Stimulated activated effector memory CD8-positive, alpha-beta T cell treated with anti-CD3 and anti-CD28 coated beads, Interleukin-12 subunit alpha, Interleukin-12 subunit beta, amount 100 ng/mL, for 72 hours (primary cell): ENCODE measurements around the gene KCNE3.
A peak's percentile ranks its signal among the peaks of the same experiment; 100 is the strongest.
"Not testable (repeated sequence)": the region's sequence is repeated elsewhere in the genome, so short reads cannot be mapped to it uniquely, and the experiment has no call there.

Experiments used
- ATAC-seq: fragments of 150-1000 bp; cut with Tn5 transposase; 2 replicates; pipeline ENCODE4 v1.10.0; 2021
- DNase-seq, 2 donors: peaks; one replicate each; pipeline ENCODE4 v3.0.0; 2021 to 2022; ENCODE audit warnings: low spot score in 2 of 2
- H3K27ac Mint-ChIP-seq: one replicate; pipeline ENCODE4 v1.8.0; 2022; ENCODE audit warnings: mild to moderate bottlenecking, mixed read lengths
- H3K36me3 Mint-ChIP-seq: one replicate; pipeline ENCODE4 v1.8.0; 2022; ENCODE audit warnings: mild to moderate bottlenecking, mixed read lengths
- H3K4me1 Mint-ChIP-seq: one replicate; pipeline ENCODE4 v1.8.0; 2022; ENCODE audit warnings: mixed read lengths
- H3K4me3 Mint-ChIP-seq: one replicate; pipeline ENCODE4 v1.8.0; 2022; ENCODE audit warnings: mild to moderate bottlenecking, mixed read lengths
- H3K9me3 Mint-ChIP-seq: one replicate; pipeline ENCODE4 v1.8.0; 2022; ENCODE audit warnings: mixed read lengths

Gene KCNE3

DNA sequence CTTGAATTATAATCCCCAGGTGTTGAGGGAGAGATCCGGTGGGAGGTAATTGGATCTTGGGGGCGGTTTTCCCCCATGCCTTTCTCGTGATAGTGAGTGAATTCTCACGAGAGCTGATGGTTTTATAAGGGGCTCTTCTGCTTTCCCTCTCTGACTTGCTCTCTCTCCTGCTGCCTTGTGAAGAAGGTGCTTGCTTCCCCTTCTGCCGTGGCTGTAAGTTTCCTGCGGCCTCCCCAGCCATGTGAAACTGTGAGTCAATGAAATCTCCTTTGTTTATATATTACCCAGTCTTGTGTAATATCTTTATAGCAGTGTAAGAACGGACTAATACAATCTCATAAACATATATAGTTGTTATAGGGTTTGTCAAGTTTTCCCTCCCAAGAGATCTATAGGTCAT, 32.8 kb downstream of the KCNE3 start:
- Mint-ChIP-seq H3K4me1 (no peaks in the 10 kb centered on the region), H3K36me3 (no peaks in the 10 kb centered on the region), H3K27ac (no peak overlapping the region), H3K9me3 (no peaks in the 10 kb centered on the region), H3K4me3 (no peak overlapping the region)
- DNase-seq (no peak), ATAC-seq (no peak)

- Mint-ChIP-seq H3K27ac (no peak overlapping the region), H3K4me3 (no peak overlapping the region), H3K4me1 (no peaks in the 10 kb centered on the region), H3K9me3 (no peaks in the 10 kb centered on the region), H3K36me3 (no peaks in the 10 kb centered on the region)
- DNase-seq, result no peak
- no peak for ATAC-seq
Observed at GRCh38 chr11:74429205-74429604, 38.1 kb downstream of the KCNE3 start.

- DNase-seq (no peak), ATAC-seq (no peak)
- H3K9me3 Mint-ChIP-seq, result no peaks in the 10 kb centered on the region
- H3K27ac Mint-ChIP-seq, result no peak overlapping the region
- no peaks in the 10 kb centered on the region for H3K36me3 Mint-ChIP-seq
- H3K4me1 Mint-ChIP-seq, result no peaks in the 10 kb centered on the region
- H3K4me3 Mint-ChIP-seq, result no peak overlapping the region
Observed at GRCh38 chr11:74427384-74427886, 39.9 kb downstream of the KCNE3 start.

DNA sequence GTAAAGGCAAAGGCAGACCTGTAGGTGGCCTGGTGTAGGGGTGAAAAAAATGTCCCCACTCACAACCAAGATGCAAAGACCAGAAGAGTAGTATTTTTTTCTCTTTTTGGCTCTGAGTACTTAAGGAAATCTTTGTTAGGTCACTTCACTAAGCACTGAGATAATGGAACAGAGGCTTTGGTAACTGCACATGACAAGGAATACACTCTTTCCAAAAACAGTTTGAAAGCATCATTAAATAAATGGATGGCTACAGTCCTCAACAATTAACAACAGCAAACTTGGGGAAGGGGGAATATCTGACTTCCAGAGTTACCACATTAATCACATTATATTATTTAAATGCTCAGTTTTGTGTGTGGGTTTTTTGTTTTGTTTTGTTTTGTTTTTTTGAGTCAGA, 42.2 kb downstream of the KCNE3 start:
- Mint-ChIP-seq H3K4me1 (no peaks in the 10 kb centered on the region), H3K36me3 (no peaks in the 10 kb centered on the region), H3K4me3 (no peak overlapping the region), H3K27ac (no peak overlapping the region), H3K9me3 (no peaks in the 10 kb centered on the region)
- ATAC-seq (no peak), DNase-seq (no peak)

DNA sequence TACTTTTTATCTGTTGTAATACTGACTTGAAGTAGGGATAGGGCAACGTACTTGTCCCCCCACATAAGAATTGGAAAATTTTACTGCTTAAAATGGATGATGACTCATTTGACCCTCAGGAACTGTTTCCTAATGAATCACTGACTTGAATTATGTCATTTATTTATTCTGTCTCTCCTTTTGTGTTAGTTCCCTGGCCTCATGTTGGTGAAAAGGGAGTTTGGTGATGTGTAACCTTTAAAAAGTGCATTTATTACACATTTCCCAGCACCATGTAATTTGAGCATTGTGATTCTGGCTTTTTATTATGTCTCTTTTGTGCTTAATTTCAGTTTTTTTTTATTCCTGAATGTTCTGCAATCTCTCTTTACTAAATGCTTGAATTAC, 48.8 kb downstream of the KCNE3 start:
- H3K36me3 Mint-ChIP-seq, result no peaks in the 10 kb centered on the region
- DNase-seq (no peak), ATAC-seq (no peak)
- H3K4me1 Mint-ChIP-seq, result no peaks in the 10 kb centered on the region
- H3K9me3 Mint-ChIP-seq, result no peaks in the 10 kb centered on the region
- no peak overlapping the region for H3K4me3 Mint-ChIP-seq
- H3K27ac Mint-ChIP-seq, result no peak overlapping the region

GRCh38 chr11:74417860-74418508, 49.4 kb downstream of the KCNE3 start:
- peak in 1 of 2 donors; percentile 41 for DNase-seq
- H3K4me3 Mint-ChIP-seq, result no peak overlapping the region

DNA sequence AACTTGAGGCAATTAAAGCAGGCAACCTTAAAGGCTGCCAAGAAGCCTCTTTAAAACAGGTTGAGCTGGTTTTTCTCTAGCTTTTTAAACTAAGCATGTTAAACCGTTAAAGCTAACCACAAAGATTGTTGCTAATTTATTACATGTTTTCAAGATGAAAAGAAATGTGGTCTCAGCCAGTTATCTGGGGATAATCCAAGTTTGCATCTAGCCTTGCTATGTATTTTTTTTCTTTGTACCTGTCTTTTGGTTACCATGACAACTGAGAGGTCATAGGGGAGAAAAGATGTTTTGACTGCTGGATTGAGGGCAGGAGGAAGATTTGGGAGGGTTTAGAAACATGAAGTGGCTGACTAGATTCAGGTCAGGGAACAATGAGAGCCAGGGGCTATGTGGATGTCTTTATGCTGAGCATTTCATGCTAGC, 50.0 kb downstream of the KCNE3 start:
- ATAC-seq (no peak), DNase-seq (no peak)
- Mint-ChIP-seq H3K36me3 (no peaks in the 10 kb centered on the region), H3K27ac (no peak overlapping the region), H3K4me1 (no peaks in the 10 kb centered on the region), H3K4me3 (no peak overlapping the region), H3K9me3 (no peaks in the 10 kb centered on the region)

More at GRCh38 chr11:74417860-74418508, 49.4 kb downstream of the KCNE3 start:
- ATAC-seq, result peak; percentile 37
- H3K36me3 Mint-ChIP-seq, result no peaks in the 10 kb centered on the region
- H3K9me3 Mint-ChIP-seq, result no peaks in the 10 kb centered on the region
- no peaks in the 10 kb centered on the region for H3K4me1 Mint-ChIP-seq
- no peak overlapping the region for H3K27ac Mint-ChIP-seq

GRCh38 chr11:74416974-74417373, 50.4 kb downstream of the KCNE3 start:
- H3K4me1 Mint-ChIP-seq, H3K9me3 Mint-ChIP-seq, H3K27ac Mint-ChIP-seq, DNase-seq, H3K4me3 Mint-ChIP-seq, H3K36me3 Mint-ChIP-seq, ATAC-seq: not testable (repeated sequence)

GRCh38 chr11:74412733-74413359, 54.5 kb downstream of the KCNE3 start:
- Mint-ChIP-seq H3K9me3 (no peaks in the 10 kb centered on the region), H3K27ac (no peak overlapping the region), H3K4me1 (no peaks in the 10 kb centered on the region), H3K4me3 (no peak overlapping the region), H3K36me3 (no peaks in the 10 kb centered on the region)
- no peak for DNase-seq
- no peak for ATAC-seq

- no peaks in the 10 kb centered on the region for H3K36me3 Mint-ChIP-seq
- no peak overlapping the region for H3K27ac Mint-ChIP-seq
- no peak for DNase-seq
- H3K9me3 Mint-ChIP-seq, result no peaks in the 10 kb centered on the region
- H3K4me3 Mint-ChIP-seq, result no peak overlapping the region
- no peak for ATAC-seq
- no peaks in the 10 kb centered on the region for H3K4me1 Mint-ChIP-seq
Observed at GRCh38 chr11:74412321-74412720, 55.0 kb downstream of the KCNE3 start.

- DNase-seq (no peak), ATAC-seq (no peak)
- H3K36me3 Mint-ChIP-seq, result no peaks in the 10 kb centered on the region
- no peaks in the 10 kb centered on the region for H3K9me3 Mint-ChIP-seq
- no peaks in the 10 kb centered on the region for H3K4me1 Mint-ChIP-seq
- no peak overlapping the region for H3K4me3 Mint-ChIP-seq
- no peak overlapping the region for H3K27ac Mint-ChIP-seq
Observed at GRCh38 chr11:74409633-74410032, 57.7 kb downstream of the KCNE3 start.
